GOT3 (cell line): ENCODE data around the gene NSMF.

Experiments
- DNase-seq: peaks from one replicate; lab custom pipeline; 2025; ENCODE audit warnings: mixed read lengths; lab: John Stamatoyannopoulos, UW

NSMF gene

GRCh38 chr9:137492464-137493363 is 33.6 kb upstream of the NSMF start:
- no peak for DNase-seq

GRCh38 chr9:137491735-137492432 is 32.8 kb upstream of the NSMF start:
- no peak for DNase-seq

GRCh38 chr9:137490532-137491186 is 31.5 kb upstream of the NSMF start:
- no peak for DNase-seq

- DNase-seq = no peak
These were observed 29.8 kb upstream of the NSMF start for GRCh38 chr9:137488906-137489305.

- no peak for DNase-seq
These were observed 29.2 kb upstream of the NSMF start for GRCh38 chr9:137488327-137488653.

- no peak for DNase-seq
These were observed 28.6 kb upstream of the NSMF start for GRCh38 chr9:137487454-137488326.

DNA sequence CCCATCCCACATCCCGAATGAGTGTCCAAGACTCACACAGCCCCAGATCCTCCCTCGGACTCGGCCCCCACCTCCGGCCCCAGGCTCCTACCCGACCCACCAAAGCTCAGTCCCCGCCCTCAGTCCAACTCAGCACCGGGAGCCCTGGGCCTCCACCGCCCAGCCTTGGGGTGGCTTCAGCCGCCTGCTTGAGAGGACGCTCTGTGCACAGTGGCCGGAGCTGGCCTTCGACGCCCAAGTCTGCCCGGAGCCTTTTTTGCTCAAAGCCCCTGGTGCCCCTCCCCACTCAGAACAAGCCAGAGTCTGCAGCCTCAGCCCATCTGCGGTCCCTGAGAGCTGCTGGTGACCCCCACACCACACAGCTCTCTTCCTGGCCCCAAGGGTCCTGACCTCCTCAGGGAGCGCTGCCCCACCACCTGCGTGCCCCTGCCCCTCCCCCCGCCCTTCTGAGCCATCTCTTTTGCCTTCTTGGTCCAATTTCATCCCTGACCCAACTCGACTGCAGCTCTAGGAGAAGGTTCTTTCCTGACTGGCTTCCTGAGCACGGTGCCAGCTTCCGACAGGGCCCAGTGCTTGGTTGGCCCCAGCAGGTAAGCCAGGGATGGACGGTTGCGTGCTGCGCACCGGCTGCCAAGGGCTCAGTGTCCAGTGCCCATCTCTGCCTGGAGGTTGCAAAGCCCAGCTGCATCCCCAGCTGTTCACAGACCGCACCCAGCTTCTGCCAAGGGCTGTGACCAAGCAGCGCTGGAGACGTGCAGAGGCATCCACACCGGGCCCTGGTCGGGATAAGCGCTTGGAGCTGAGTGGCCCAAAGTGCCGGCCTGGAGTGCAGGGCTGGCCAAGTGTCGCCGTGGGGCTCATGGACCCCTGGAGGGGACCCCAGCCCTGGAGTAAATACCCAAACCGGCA is 27.7 kb upstream of the NSMF start:
- no peak for DNase-seq

- no peak for DNase-seq
These were observed 27.0 kb upstream of the NSMF start for GRCh38 chr9:137486141-137486490.

DNA sequence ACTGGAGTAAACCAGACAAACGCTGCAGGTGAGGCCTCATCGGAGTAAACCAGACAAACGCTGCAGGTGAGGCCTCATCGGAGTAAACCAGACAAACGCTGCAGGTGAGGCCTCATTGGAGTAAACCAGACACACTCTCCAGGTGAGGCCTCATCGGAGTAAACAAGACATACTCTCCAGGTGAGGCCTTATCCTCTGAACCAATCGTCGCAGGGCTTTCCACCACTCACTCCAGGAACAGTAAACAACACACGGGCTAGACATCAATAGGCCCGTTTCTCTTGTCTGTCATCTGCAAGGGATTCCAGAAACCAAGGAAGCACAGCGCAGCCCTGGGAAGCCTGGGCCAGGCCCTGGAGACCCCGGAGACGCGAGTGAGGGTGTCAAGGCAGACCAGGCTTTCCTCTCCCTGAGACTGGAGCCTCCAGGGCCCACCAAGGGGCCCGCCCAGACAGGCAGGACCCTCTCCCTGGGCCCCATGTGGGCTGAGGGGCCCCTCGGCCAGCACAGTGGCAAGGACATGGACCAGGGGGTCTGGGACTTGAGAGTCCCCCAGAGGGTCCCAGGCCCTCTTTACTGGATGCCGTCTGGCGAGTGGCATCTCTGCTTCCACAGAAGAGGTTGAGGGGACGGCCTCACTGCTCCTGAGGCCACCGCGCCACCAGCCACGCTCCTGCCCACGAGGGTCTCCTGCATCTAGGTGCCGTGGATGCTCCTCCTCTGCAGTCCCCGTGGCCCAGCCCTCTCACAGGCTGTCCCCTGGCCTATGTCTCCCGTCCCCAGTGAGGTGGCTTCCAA is 26.4 kb upstream of the NSMF start:
- no peak for DNase-seq

DNA sequence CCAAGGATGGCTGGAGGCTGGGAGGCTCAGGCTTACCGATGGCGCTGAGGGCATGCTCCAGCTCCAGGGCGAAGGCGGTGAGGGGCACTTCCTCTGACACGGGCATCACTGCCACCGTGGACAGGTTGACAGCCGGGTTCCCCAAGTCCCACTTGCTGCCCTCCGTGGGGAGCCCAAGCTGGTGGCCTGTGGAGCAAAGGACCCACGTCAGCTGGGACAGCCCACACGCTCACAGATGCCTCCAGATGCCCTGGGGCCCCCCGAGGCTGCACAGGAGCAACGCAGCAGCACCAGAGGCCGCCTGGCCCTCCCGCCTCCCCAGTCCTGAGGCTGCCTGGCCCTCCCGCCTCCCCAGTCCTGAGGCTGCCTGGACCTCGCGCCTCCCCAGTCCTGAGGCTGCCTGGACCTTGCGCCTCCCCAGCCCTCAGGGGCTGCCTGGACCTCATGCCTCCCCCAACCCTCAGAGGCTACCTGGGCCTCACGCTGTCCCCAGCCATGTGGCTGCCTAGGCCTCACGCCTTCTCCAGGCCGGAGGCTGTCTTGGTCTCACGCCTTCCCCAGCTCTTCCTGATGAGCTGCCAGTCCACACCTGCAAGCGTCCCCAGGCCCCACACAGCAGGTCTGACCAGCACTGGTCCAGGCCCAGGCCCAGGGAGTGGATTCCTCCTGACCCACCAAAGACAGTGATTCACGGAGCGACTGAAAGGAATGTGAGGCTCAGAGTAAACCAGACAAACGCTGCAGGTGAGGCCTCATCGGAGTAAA is 25.6 kb upstream of the NSMF start:
- no peak for DNase-seq

DNA sequence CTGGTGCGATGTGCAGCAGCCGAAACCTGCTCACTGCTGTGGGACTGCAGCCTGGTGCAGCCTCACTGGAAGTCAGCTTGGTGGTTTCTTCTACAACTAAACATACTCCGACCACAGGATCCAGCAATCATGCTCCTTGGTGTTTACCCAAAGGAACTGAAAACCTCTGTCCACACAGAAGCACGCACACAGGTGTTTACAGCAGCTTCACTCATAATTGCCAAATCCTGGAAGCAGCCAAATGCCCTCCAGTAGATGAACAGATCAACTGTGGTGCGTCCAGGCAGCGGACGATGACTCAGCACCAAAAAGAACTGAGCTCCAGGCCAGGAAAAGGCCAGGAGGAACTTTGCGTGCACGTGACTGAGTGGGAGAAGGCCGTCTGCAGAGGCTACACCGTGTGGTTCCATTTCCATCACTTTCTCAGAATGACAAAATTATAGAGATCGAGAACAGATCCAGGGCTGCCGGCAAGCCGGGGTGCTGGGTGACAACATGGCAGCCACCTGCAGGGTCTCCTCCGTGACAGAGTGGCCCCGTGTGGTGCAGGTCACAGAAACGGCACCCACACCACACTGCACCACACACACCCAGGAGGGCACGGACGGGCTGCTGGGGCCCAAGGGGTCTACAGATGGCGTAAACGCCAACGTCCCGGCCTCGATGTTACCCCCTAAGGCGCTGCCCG is 23.1 kb upstream of the NSMF start:
- no peak for DNase-seq

GRCh38 chr9:137480686-137481683 is 21.9 kb upstream of the NSMF start:
- no peak for DNase-seq

GRCh38 chr9:137479892-137480685 is 21.0 kb upstream of the NSMF start:
- no peak for DNase-seq

DNA sequence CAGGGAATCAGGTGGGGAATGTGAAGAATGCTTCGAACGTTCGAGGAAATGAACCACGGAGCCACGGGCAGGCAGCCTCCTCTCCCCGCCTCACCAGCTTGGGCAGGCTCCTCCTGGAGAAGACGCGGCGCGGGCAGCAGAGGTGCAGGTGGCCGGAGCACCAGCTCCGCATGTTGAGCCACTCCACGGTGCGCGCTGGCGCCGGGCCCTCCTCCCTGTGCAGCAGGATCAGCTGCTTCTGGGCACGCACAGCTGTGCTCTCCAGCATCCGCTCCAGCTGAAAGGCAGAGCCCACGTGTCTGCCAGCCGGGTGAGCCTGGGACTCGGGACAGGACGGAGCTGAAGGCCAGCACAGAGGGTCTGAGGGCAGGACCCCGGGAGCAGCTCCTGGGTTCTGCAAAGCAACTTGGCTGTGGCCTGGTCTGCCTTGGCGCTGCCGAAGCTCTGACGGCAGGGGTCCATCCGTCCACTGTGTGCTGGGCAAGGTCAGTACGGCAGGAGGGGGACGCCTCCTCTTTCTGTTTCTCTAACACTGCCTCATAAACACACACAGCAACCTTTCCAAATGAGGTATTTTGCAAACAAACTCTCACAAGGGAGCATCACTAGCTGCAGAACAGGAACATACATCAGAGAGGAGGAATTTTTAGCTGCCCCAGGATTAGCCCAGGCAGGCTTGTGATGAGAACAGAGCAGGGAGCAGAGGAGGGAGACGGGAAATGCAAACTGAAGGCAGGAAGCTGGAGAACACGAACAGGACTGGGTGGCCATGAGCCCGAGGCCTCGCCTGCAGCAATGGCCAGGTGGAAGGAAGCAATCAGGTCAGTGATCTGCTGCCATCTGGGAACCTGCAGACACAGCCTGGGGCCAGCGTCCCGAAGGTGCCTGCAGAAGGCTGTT is 20.1 kb upstream of the NSMF start:
- no peak for DNase-seq

- no peak for DNase-seq
These were observed 19.5 kb upstream of the NSMF start for GRCh38 chr9:137478613-137478961.
